ENCODE measurements around the gene NFKBIL1.
"Not testable (repeated sequence)": the region's sequence is repeated elsewhere in the genome, so short reads cannot be mapped to it uniquely, and the experiment has no call there.

The NFKBIL1 gene

DNA sequence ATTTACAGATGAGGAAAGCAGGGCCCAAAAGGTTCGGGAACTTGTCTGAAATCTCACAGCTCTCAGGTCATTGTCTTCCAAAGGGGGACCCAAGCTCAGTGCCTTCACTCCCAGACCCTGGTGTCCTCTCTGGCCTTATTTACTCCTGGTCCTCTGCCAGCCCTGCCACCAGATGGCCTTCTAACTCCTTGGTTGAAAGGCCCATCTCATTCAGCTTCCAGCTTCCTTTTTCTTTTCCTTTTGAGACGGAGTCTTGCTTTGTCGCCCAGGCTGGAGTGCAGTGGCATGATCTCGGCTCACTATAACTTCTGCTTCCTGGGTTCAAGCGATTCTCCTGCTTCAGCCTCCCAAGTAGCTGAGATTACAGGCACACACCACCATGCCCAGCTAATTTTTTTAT, 4.0 kb downstream of the NFKBIL1 start:
- DNase-seq (ENCODE audit: low spot score): peak; percentile 69
- in situ Hi-C loops (cut with MboI; ENCODE audit: low sequenced_read_pairs, unreplicated experiment): not testable (repeated sequence)
- TF ChIP-seq, protein P1, sequence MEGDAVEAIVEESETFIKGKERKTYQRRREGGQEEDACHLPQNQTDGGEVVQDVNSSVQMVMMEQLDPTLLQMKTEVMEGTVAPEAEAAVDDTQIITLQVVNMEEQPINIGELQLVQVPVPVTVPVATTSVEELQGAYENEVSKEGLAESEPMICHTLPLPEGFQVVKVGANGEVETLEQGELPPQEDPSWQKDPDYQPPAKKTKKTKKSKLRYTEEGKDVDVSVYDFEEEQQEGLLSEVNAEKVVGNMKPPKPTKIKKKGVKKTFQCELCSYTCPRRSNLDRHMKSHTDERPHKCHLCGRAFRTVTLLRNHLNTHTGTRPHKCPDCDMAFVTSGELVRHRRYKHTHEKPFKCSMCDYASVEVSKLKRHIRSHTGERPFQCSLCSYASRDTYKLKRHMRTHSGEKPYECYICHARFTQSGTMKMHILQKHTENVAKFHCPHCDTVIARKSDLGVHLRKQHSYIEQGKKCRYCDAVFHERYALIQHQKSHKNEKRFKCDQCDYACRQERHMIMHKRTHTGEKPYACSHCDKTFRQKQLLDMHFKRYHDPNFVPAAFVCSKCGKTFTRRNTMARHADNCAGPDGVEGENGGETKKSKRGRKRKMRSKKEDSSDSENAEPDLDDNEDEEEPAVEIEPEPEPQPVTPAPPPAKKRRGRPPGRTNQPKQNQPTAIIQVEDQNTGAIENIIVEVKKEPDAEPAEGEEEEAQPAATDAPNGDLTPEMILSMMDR (IDR thresholded peaks at IDR 0.05; ENCODE audit: borderline replicate concordance, control extremely low read depth, extremely low read depth, insufficient read depth, missing control alignments): peak; percentile 84

DNA sequence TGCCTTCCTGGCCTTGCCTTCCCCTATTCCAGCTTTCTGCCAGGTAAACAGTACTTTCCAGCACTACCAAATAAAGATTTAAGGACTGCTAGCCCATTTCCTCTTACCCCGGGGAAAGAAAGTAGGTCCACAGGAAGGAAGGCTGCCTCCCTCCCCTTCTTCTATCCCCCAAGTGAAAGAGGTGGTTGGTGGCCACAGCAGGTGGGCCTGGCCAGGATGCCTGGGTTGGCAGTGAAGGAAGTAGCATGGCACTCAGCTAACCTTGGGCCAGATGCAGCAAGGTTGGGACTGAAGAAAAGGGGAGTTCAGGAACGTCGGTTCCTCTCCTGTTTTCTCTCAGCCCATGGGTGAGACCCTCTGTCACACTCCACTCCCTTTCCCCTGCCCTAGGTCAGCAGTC, 8.9 kb downstream of the NFKBIL1 start:
- in situ Hi-C loops (cut with MboI; ENCODE audit: low sequenced_read_pairs, unreplicated experiment): no loop called here
- TF ChIP-seq, protein P1 (IDR thresholded peaks at IDR 0.05; ENCODE audit: borderline replicate concordance, control extremely low read depth, extremely low read depth, insufficient read depth, missing control alignments): no peak
- no peak for DNase-seq (ENCODE audit: low spot score)

DNA sequence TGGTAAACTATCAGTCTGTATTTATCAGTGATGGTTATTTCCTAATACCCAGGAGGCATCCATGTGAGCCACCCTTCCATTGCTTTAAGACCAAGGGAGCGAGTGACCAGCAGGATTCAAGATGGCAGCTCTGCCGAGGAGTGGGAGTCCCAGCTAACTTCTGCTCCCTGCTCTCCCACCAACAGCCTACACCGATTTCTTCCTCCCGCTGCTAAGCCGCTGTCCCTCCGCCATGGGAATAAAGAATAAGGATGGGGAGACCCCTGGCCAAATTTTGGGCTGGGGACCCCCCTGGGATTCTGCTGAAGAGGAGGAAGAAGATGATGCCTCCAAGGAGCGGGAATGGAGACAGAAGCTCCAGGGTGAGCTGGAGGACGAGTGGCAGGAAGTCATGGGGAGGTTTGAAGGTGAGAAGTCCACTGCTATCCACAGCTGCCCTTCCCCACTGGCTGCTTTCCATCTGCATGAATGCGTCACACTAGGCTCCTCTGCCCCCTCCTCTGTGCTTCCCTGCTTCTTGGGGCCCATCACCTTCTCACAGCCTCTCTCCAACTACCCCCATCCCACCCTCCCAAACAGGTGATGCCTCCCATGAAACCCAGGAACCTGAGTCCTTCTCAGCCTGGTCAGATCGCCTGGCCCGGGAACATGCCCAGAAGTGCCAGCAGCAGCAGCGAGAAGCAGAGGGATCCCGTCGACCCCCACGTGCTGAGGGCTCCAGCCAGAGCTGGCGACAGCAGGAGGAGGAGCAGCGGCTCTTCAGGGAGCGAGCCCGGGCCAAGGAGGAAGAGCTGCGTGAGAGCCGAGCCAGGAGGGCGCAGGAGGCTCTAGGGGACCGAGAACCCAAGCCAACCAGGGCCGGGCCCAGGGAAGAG, 10.3 kb downstream of the NFKBIL1 start:
- TF ChIP-seq, protein P1 (IDR thresholded peaks at IDR 0.05; ENCODE audit: borderline replicate concordance, control extremely low read depth, extremely low read depth, insufficient read depth, missing control alignments): no peak
- no peak for DNase-seq (ENCODE audit: low spot score)
- in situ Hi-C loops (cut with MboI; ENCODE audit: low sequenced_read_pairs, unreplicated experiment): no loop called here

DNA sequence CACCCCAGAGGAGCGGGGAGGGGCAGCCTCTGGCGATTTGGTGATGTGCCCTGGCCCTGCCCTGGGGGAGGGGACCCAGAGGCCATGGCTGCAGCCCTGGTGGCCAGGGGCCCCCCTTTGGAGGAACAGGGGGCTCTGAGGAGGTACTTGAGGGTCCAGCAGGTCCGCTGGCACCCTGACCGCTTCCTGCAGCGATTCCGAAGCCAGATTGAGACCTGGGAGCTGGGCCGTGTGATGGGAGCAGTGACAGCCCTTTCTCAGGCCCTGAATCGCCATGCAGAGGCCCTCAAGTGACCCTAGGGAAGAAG, 10.9 kb downstream of the NFKBIL1 start:
- TF ChIP-seq, protein P1 (IDR thresholded peaks at IDR 0.05; ENCODE audit: borderline replicate concordance, control extremely low read depth, extremely low read depth, insufficient read depth, missing control alignments): no peak
- DNase-seq (ENCODE audit: low spot score): no peak
- in situ Hi-C loops (cut with MboI; ENCODE audit: low sequenced_read_pairs, unreplicated experiment): no loop called here

DNA sequence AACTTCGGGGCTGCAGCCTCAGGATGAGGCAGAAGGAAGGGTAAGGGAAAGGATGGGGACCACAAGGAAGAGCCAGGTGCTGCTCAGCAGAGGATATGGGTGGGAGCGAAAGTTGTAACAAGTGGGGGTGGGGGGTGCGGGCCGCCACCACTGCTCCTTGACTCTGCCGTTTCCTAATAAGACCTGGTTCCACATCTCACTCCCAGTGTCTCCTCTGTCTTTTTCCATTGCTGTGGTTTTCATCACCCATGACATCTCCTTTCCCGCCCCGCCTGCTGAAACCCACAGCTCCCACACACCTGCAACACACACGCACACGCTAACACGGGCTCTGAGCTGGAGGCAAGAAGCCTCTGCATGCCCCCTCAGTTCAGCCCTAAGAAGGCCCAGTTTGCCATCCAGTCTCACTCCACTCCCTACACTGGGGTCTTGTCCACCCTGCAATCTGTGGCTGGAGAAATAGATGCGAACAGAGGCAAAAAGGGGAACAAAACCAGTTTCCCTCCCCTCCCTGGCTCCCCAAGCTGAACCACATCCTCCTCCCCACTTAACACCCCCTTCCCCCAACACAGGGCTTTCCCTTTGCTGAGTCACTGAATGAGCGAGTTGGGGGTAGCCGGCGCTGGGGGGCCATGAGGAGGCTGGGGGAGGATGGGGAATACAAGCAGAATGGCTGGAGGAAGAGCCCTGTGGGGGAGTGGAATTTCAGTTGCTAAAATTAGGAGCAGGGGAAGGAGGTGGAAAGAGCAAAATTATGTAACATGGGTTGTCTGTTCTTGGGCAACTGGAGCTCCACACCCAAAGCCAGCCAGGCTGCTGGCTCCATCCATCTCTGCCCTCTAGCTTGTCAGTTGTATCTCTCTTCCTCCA, 11.5 kb downstream of the NFKBIL1 start:
- TF ChIP-seq, protein P1 (IDR thresholded peaks at IDR 0.05; ENCODE audit: borderline replicate concordance, control extremely low read depth, extremely low read depth, insufficient read depth, missing control alignments): no peak
- in situ Hi-C loops (cut with MboI; ENCODE audit: low sequenced_read_pairs, unreplicated experiment): no loop called here
- DNase-seq (ENCODE audit: low spot score): peak; percentile 82

DNA sequence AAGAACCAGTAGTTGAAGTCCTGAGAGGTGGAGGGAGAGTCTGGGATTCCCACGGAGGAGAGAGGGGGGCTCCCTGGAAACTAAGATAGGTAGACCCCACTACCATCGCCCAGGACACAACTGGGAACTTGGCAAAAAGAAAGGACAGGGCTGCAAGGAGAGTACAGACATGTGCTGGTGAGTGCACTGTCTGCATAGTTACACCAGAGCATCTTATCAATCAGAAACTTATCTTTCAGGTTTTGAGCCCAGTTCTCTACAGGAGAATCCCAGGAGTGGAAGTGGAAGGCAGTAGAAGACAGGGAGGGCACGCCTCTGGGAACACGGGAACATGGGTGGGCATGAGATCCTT, 12.2 kb downstream of the NFKBIL1 start:
- TF ChIP-seq, protein P1 (IDR thresholded peaks at IDR 0.05; ENCODE audit: borderline replicate concordance, control extremely low read depth, extremely low read depth, insufficient read depth, missing control alignments): no peak
- no peak for DNase-seq (ENCODE audit: low spot score)
- in situ Hi-C loops (cut with MboI; ENCODE audit: low sequenced_read_pairs, unreplicated experiment): no loop called here

Data from GM13976 (cell line).